ENCODE data around the gene SRC. TPM values are rescaled to one million over a fixed set of nuclear protein-coding genes. Genes with fewer than 3 reads are reported as not detected.

Gene SRC
- total and polyA plus RNA-seq, 2 experiments from 2014 or later: 8.0 to 25.9 TPM

- no peak for TF ChIP-seq ZNF462 (CRISPR knock-in tag; IDR thresholded peaks at IDR 0.05)
- TF ChIP-seq ZNF331 (CRISPR knock-in tag; IDR thresholded peaks at IDR 0.05; ENCODE audit: low read depth): no peak
- TF ChIP-seq EZH2phosphoT487 (IDR thresholded peaks at IDR 0.05; ENCODE audit: unreplicated experiment): no peak
- TF ChIP-seq STAT1 (IDR thresholded peaks at IDR 0.05; ENCODE audit: unreplicated experiment): no peak
- TF ChIP-seq, protein P1, sequence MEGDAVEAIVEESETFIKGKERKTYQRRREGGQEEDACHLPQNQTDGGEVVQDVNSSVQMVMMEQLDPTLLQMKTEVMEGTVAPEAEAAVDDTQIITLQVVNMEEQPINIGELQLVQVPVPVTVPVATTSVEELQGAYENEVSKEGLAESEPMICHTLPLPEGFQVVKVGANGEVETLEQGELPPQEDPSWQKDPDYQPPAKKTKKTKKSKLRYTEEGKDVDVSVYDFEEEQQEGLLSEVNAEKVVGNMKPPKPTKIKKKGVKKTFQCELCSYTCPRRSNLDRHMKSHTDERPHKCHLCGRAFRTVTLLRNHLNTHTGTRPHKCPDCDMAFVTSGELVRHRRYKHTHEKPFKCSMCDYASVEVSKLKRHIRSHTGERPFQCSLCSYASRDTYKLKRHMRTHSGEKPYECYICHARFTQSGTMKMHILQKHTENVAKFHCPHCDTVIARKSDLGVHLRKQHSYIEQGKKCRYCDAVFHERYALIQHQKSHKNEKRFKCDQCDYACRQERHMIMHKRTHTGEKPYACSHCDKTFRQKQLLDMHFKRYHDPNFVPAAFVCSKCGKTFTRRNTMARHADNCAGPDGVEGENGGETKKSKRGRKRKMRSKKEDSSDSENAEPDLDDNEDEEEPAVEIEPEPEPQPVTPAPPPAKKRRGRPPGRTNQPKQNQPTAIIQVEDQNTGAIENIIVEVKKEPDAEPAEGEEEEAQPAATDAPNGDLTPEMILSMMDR (conservative IDR thresholded peaks at IDR 0.05; ENCODE audit: low read depth in 2 of 2): no peak
- no peak for TF ChIP-seq POLR2AphosphoS5 (IDR thresholded peaks at IDR 0.05; ENCODE audit: low read depth)
- TF ChIP-seq REST (IDR thresholded peaks at IDR 0.05; ENCODE audit: unreplicated experiment): no peak
- TF ChIP-seq, protein P2, sequence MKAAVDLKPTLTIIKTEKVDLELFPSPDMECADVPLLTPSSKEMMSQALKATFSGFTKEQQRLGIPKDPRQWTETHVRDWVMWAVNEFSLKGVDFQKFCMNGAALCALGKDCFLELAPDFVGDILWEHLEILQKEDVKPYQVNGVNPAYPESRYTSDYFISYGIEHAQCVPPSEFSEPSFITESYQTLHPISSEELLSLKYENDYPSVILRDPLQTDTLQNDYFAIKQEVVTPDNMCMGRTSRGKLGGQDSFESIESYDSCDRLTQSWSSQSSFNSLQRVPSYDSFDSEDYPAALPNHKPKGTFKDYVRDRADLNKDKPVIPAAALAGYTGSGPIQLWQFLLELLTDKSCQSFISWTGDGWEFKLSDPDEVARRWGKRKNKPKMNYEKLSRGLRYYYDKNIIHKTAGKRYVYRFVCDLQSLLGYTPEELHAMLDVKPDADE (IDR thresholded peaks at IDR 0.05): no peak
Measured at GRCh38 chr20:37315021-37315451, 30.9 kb upstream of the SRC start (continued).
